GM19328 (cell line): ENCODE measurements around the gene NOXRED1.
A peak's percentile ranks its signal among the peaks of the same experiment; 100 is the strongest.
"Not testable (repeated sequence)": the region's sequence is repeated elsewhere in the genome, so short reads cannot be mapped to it uniquely, and the experiment has no call there.

Experiments used
- ATAC-seq: cut with Tn5 transposase; IDR thresholded peaks from one replicate; pipeline ENCODE4 v1.9.1; 2021; ENCODE audit warnings: mild to moderate bottlenecking, moderate library complexity; ENCODE audit not compliant: unreplicated experiment

NOXRED1 gene

GRCh38 chr14:77423423-77423822, at the start of gene NOXRED1:
TSS of gene NOXRED1 (minus strand) at chr14:77423523. CDS start at chr14:77422889, 634 bp downstream.
- ATAC-seq, result no peak

GRCh38 chr14:77470224-77470870, 47.0 kb upstream of the NOXRED1 start:
- ATAC-seq, result no peak

GRCh38 chr14:77469539-77469938, 46.2 kb upstream of the NOXRED1 start:
- ATAC-seq, result no peak

GRCh38 chr14:77469067-77469505, 45.8 kb upstream of the NOXRED1 start:
- ATAC-seq, result no peak

GRCh38 chr14:77467801-77468200, 44.5 kb upstream of the NOXRED1 start:
- no peak for ATAC-seq

GRCh38 chr14:77459072-77459723, 35.9 kb upstream of the NOXRED1 start:
- no peak for ATAC-seq

GRCh38 chr14:77458249-77458950, 35.1 kb upstream of the NOXRED1 start:
- peak; percentile 18 for ATAC-seq

- ATAC-seq, result peak; percentile 83
These were observed 34.4 kb upstream of the NOXRED1 start, which contains the start of the genes AHSA1 and VIPAS39 for GRCh38 chr14:77457522-77458248. TSS of gene AHSA1 (plus strand) at chr14:77458093. CDS start at chr14:77458190, 97 bp downstream. TSS of gene VIPAS39 (minus strand) at chr14:77457601. CDS start at chr14:77454102, 3,499 bp downstream.

- peak; percentile 16 for ATAC-seq
These were observed 33.8 kb upstream of the NOXRED1 start for GRCh38 chr14:77457115-77457521.

- no peak for ATAC-seq
These were observed 32.8 kb upstream of the NOXRED1 start for GRCh38 chr14:77455966-77456640.

- no peak for ATAC-seq
These were observed 18.9 kb upstream of the NOXRED1 start for GRCh38 chr14:77442196-77442595.

GRCh38 chr14:77439861-77440260, 16.5 kb upstream of the NOXRED1 start:
- no peak for ATAC-seq

GRCh38 chr14:77438596-77438995, 15.3 kb upstream of the NOXRED1 start:
- no peak for ATAC-seq

GRCh38 chr14:77436042-77436441, 12.7 kb upstream of the NOXRED1 start:
- no peak for ATAC-seq

GRCh38 chr14:77426396-77426795, 3.1 kb upstream of the NOXRED1 start:
- no peak for ATAC-seq

- no peak for ATAC-seq
These were observed 1.5 kb upstream of the NOXRED1 start for GRCh38 chr14:77424862-77425261.

- ATAC-seq, result no peak
These were observed 2.1 kb downstream of the NOXRED1 start for GRCh38 chr14:77421201-77421600.

- ATAC-seq, result no peak
These were observed 6.5 kb downstream of the NOXRED1 start for GRCh38 chr14:77416836-77417235.

GRCh38 chr14:77416098-77416497, 7.2 kb downstream of the NOXRED1 start:
- not testable (repeated sequence) for ATAC-seq

- not testable (repeated sequence) for ATAC-seq
These were observed 7.8 kb downstream of the NOXRED1 start for GRCh38 chr14:77415403-77416030.
